HG02840 (cell line): ENCODE results near the gene F11R.
"Not testable (repeated sequence)": the region's sequence is repeated elsewhere in the genome, so short reads cannot be mapped to it uniquely, and the experiment has no call there.

Experiments used
- ATAC-seq: cut with Tn5 transposase; IDR thresholded peaks from one replicate; pipeline ENCODE4 v1.9.1; 2021; ENCODE audit warnings: mild to moderate bottlenecking, moderate library complexity, moderate number of reproducible peaks; ENCODE audit not compliant: unreplicated experiment, low FRiP score

The F11R gene

GRCh38 chr1:161017181-161017580 is 3.8 kb downstream of the F11R start:
- not testable (repeated sequence) for ATAC-seq

- ATAC-seq, result not testable (repeated sequence)
Observed at GRCh38 chr1:161016683-161017082, 4.3 kb downstream of the F11R start.

GRCh38 chr1:161013488-161014230 is 7.3 kb downstream of the F11R start:
- ATAC-seq, result peak; percentile 83

GRCh38 chr1:161013131-161013487 is 7.8 kb downstream of the F11R start:
- ATAC-seq, result no peak

- ATAC-seq, result no peak
Observed at GRCh38 chr1:161012420-161012819, 8.5 kb downstream of the F11R start.

- ATAC-seq, result no peak
Observed at GRCh38 chr1:161009602-161010211, 11.2 kb downstream of the F11R start.

- ATAC-seq, result no peak
Observed at GRCh38 chr1:161008869-161009510, 12.0 kb downstream of the F11R start.

GRCh38 chr1:161007369-161007768 is 13.6 kb downstream of the F11R start:
- no peak for ATAC-seq

GRCh38 chr1:161006563-161006962 is 14.4 kb downstream of the F11R start:
- no peak for ATAC-seq

- ATAC-seq, result no peak
Observed at GRCh38 chr1:161001525-161001924, 19.4 kb downstream of the F11R start.

GRCh38 chr1:161000736-161001480 is 20.0 kb downstream of the F11R start:
- no peak for ATAC-seq

- no peak for ATAC-seq
Observed at GRCh38 chr1:160999376-160999775, 21.6 kb downstream of the F11R start.

- ATAC-seq, result no peak
Observed at GRCh38 chr1:160997323-160998038, 23.5 kb downstream of the F11R start.

GRCh38 chr1:160996178-160996577 is 24.8 kb downstream of the F11R start:
- ATAC-seq, result no peak

GRCh38 chr1:160993544-160994193 is 27.3 kb downstream of the F11R start:
- no peak for ATAC-seq

GRCh38 chr1:160992036-160992435 is 28.9 kb downstream of the F11R start:
- not testable (repeated sequence) for ATAC-seq

GRCh38 chr1:160987359-160988050 is 33.4 kb downstream of the F11R start:
- no peak for ATAC-seq

GRCh38 chr1:160985723-160986122 is 35.2 kb downstream of the F11R start:
- ATAC-seq, result no peak
